H1 (cell line): ENCODE results near the gene ATP5ME. TPM values are rescaled to one million over a fixed set of nuclear protein-coding genes. Genes with fewer than 3 reads are reported as not detected.

Source experiments
- CTBP2 ChIP-seq: IDR thresholded peaks from 2 replicates; pipeline ENCODE4 v1.7.0; 2011; ENCODE audit warnings: borderline replicate concordance, mild to moderate bottlenecking, moderate library complexity, mixed read lengths, low read length; ENCODE audit not compliant: insufficient read depth, insufficient read length
- EGR1 ChIP-seq: IDR thresholded peaks from 2 replicates; pipeline ENCODE4 v1.6.1; 2011; ENCODE audit warnings: low read depth, low read length, borderline replicate concordance
- JUN ChIP-seq: IDR thresholded peaks from 2 replicates; pipeline ENCODE4 v1.6.1; 2011; ENCODE audit warnings: low read depth, mild to moderate bottlenecking, improper control_type of control experiment, low read length
- KDM5A ChIP-seq: fragments of 200-600 bp; IDR thresholded peaks from 2 replicates; pipeline ENCODE4 v1.7.1; 2012; ENCODE audit warnings: mild to moderate bottlenecking, low read length, inconsistent platforms, mixed read lengths
- SRF ChIP-seq: IDR thresholded peaks from 2 replicates; pipeline ENCODE4 v1.6.1; 2011; ENCODE audit warnings: mild to moderate bottlenecking, low read depth, low read length, moderate library complexity
- polyA plus RNA-seq, 7 experiments: library from polyadenylated mRNA; depleted of rRNA in 3 of 7; stranded (reverse) in 5 of 7; unstranded in 2 of 7; fragments of >200 nt in 5 of 7; fragments of 200-250 nt in 2 of 7; gene quantifications; 1 replicate in 5 of 7; 2 replicates in 1 of 7; 4 replicates in 1 of 7; pipeline versions ENCODE4 v1.2.1 to v1.2.3, GENCODE V29; 2011 to 2013; ENCODE audit warnings: missing spikeins in 2 of 7, mixed read lengths in 2 of 7
- total RNA-seq: library from RNA; stranded (reverse); fragmentation: NEBNext Ultra II Directional; extraction: Animal tissue kit (Norgen Biotek cat#: 25700); gene quantifications from 2 replicates; pipeline ENCODE4 v1.2.1, GENCODE V29; 2021
- TF ChIP-seq, protein P1 (sequence below): IDR thresholded peaks from 2 replicates; pipeline ENCODE4 v1.6.1; 2012; ENCODE audit warnings: inconsistent platforms
- TF ChIP-seq, protein P2 (sequence below), 3 experiments: IDR thresholded peaks; 1 replicate in 2 of 3; 2 replicates in 1 of 3; pipeline versions ENCODE4 v1.5.1 to v1.6.1; 2011; ENCODE audit warnings: low read length in 3 of 3, mild to moderate bottlenecking in 3 of 3, inconsistent platforms in 2 of 3, low read depth in 1 of 3, moderate library complexity in 1 of 3; ENCODE audit not compliant: insufficient read depth in 1 of 3; ENCODE audit errors: control extremely low read depth in 1 of 3

ATP5ME gene
- total and polyA plus RNA-seq, 2 of the 8 experiments (the other 6 are each of a cell fraction or from before 2014, with no cell fraction given): 375 to 450 TPM

DNA sequence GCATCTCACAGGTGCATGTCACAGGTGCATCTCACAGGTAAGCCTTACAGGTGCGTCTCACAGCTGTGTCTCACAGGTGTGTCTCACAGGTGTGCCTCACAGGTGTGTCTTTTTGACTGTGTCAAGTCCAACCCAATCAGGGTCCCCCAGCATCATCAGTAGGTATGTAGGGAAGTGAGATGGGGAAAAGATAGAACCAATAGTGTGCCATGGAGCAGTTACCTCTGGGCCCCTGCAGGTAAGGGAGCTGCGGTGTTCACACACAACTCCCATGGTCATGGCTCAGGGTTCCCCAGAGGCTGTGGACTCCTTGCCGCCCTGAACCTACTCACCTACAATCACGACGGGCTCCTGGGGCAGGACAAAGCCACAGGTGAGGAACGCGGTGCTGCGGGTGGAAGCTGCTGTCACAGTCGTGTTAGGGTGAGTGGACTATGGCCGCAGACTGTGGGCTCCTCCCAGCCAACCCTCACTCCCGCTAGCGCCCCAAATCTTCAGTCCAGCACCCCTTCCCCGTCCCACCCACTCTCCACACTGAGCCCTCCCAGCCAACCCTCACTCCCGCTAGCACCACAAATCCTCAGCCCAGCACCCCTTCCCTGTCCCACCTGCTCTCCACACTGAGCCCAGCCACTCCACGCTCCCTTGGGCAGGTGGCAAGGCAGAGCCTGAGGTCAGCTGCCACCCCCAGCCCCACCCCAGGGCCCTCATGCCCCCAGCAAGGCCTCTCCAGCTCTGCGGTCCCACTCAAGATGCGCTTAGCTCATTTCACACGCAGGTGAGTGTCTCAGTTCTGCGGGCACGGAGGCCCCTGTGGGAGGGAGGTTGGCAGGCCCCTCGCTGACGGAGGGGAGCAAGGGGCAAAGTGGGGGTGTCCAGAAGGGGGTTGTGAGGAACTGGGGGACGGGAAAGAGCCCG, 50.8 kb downstream of the ATP5ME start (continued):
- TF ChIP-seq JUN (no peak), SRF (no peak), CTBP2 (no peak), KDM5A (no peak), EGR1 (no peak)
- TF ChIP-seq, protein P1, sequence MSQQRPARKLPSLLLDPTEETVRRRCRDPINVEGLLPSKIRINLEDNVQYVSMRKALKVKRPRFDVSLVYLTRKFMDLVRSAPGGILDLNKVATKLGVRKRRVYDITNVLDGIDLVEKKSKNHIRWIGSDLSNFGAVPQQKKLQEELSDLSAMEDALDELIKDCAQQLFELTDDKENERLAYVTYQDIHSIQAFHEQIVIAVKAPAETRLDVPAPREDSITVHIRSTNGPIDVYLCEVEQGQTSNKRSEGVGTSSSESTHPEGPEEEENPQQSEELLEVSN: no peak
- TF ChIP-seq, protein P2, sequence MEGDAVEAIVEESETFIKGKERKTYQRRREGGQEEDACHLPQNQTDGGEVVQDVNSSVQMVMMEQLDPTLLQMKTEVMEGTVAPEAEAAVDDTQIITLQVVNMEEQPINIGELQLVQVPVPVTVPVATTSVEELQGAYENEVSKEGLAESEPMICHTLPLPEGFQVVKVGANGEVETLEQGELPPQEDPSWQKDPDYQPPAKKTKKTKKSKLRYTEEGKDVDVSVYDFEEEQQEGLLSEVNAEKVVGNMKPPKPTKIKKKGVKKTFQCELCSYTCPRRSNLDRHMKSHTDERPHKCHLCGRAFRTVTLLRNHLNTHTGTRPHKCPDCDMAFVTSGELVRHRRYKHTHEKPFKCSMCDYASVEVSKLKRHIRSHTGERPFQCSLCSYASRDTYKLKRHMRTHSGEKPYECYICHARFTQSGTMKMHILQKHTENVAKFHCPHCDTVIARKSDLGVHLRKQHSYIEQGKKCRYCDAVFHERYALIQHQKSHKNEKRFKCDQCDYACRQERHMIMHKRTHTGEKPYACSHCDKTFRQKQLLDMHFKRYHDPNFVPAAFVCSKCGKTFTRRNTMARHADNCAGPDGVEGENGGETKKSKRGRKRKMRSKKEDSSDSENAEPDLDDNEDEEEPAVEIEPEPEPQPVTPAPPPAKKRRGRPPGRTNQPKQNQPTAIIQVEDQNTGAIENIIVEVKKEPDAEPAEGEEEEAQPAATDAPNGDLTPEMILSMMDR (IDR thresholded peaks at IDR 0.05; ENCODE audit: control extremely low read depth in 1 of 3, insufficient read depth in 1 of 3, low read depth in 1 of 3, low read length in 3 of 3): no peak

Other genes starting within 250 kb of the ATP5ME start
- 110 and 117 TPM in 2 replicates for gene ZNF721, start 175.1 kb downstream of the ATP5ME start, total RNA-seq
- gene ZNF721, start 175.1 kb downstream of the ATP5ME start, polyA plus RNA-seq (2011; rRNA removed): 7.1 and 12.6 TPM in 2 replicates
- 34.8 and 42.2 TPM in 2 replicates for gene PIGG, start 175.1 kb downstream of the ATP5ME start, total RNA-seq
- gene PIGG, start 175.1 kb downstream of the ATP5ME start, polyA plus RNA-seq (2011; rRNA removed): 43.3 and 52.9 TPM in 2 replicates
- 0.35 TPM in 1 of 2 replicates, not detected in the other for gene TMEM271, start 98.0 kb downstream of the ATP5ME start, total RNA-seq
- gene TMEM271, start 98.0 kb downstream of the ATP5ME start, polyA plus RNA-seq (2011; rRNA removed): 0.08 and 0.14 TPM in 2 replicates
- gene PDE6B, start 48.7 kb downstream of the ATP5ME start, total RNA-seq: 4.1 and 4.5 TPM in 2 replicates
- 8.0 and 8.4 TPM in 2 replicates for gene PDE6B, start 48.7 kb downstream of the ATP5ME start, polyA plus RNA-seq (2011; rRNA removed)
- 5.5 and 5.7 TPM in 2 replicates for gene MYL5, start 266 bp upstream of the ATP5ME start, total RNA-seq
- 6.3 and 6.8 TPM in 2 replicates for gene MYL5, start 266 bp upstream of the ATP5ME start, polyA plus RNA-seq (2011; rRNA removed)
- gene SLC49A3, start 14.9 kb upstream of the ATP5ME start, total RNA-seq: 5.7 and 8.8 TPM in 2 replicates
- gene SLC49A3, start 14.9 kb upstream of the ATP5ME start, polyA plus RNA-seq (2011; rRNA removed): 5.0 and 6.7 TPM in 2 replicates
- 49.7 and 52.9 TPM in 2 replicates for gene PCGF3, start 31.6 kb upstream of the ATP5ME start, total RNA-seq
- 52.7 and 67.4 TPM in 2 replicates for gene PCGF3, start 31.6 kb upstream of the ATP5ME start, polyA plus RNA-seq (2011; rRNA removed)
- gene CPLX1, start 151.9 kb upstream of the ATP5ME start, total RNA-seq: 0.56 and 0.67 TPM in 2 replicates
- gene CPLX1, start 151.9 kb upstream of the ATP5ME start, polyA plus RNA-seq (2011; rRNA removed): 0.32 and 1.3 TPM in 2 replicates